UCSD-AML1 (cell line): ENCODE data around the gene AGPAT2.
A peak's percentile ranks its signal among the peaks of the same experiment; 100 is the strongest.

ENCODE experiments used
- DNase-seq: peaks from one replicate; lab custom pipeline; 2025; ENCODE audit not compliant: unreplicated experiment; lab: John Stamatoyannopoulos, UW

The AGPAT2 gene

DNA sequence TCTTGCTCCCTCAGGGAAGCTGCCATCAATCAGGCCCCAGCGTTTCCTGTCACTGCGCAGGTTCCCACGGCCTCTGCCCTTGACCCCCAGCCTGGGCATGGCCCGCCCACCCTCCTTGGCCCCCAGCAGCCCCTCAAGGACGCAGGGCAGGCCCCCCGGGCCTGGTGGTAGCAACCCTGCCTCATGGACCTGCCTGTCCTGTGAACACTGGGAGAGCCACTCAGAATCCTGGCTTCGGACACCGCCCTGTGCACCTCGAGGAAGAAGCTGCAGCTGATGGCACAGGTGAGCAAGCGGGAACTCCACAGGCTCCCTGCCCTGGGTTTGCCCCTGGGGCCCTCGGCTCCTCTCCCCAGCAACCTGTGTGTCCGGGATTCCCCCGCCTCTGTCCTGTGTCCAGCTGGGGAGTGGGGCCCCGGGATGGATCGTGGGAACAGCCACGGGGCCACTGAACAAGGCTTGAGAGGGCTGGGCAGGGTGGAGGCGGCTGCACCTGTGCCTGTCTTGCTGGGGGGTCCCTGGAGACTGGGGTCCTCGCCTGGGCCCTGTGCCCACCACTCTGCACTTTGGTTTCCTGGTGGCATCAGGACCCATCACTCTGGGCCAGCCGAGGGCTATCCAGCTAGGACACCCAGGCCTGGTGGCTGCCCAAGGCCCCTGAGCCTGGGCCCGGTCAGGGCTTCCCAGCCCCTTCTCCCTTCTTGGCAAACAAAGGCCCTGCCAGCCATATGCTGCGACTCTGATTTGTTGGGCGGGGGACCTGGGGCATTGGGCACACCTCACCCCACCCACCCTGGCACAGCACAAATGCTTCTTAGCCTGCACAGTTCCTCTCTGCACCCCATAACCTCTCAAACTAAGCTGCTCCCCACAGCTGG is 58.0 kb downstream of the AGPAT2 start:
- no peak for DNase-seq

DNA sequence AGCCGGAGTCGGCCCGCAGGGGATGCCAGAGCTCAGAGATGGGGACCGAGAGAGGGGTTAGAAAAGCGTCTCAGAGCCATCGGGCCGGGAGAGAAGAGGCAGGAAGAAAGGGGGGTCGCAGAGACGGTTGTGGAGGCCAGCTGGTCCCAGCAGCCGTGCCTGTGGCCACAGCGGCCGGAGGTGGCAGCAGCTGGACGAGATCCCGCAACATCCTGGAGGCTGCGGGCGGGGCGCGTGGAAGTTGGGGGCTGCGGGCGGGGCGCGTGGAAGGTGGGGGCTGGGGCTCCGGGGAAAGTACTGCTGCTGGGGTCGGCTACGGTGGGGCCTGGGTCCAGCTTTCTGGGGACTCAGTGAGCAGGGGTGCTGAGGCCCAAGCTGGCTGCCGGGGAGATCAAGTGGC is 59.0 kb downstream of the AGPAT2 start:
- peak; percentile 37 for DNase-seq

DNA sequence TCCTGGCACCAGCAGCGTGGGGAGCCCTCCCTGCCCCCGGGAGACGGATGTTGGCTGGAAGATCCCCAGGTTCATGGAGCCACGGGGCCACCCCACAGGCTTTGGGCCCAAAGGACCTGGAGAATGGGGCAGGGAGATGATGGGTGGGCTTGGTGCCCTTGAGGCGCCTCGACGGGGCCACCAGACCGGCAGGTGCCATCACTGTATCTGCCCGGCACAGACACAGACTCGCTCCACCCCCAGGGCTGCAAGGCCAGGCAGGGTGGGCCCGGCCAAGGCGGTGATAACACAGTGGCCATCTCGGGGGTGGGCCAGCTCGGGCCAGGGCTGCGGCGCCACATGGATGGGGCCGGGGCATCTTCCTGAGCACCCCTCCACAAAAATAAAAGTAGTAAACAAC is 59.6 kb downstream of the AGPAT2 start:
- no peak for DNase-seq

DNA sequence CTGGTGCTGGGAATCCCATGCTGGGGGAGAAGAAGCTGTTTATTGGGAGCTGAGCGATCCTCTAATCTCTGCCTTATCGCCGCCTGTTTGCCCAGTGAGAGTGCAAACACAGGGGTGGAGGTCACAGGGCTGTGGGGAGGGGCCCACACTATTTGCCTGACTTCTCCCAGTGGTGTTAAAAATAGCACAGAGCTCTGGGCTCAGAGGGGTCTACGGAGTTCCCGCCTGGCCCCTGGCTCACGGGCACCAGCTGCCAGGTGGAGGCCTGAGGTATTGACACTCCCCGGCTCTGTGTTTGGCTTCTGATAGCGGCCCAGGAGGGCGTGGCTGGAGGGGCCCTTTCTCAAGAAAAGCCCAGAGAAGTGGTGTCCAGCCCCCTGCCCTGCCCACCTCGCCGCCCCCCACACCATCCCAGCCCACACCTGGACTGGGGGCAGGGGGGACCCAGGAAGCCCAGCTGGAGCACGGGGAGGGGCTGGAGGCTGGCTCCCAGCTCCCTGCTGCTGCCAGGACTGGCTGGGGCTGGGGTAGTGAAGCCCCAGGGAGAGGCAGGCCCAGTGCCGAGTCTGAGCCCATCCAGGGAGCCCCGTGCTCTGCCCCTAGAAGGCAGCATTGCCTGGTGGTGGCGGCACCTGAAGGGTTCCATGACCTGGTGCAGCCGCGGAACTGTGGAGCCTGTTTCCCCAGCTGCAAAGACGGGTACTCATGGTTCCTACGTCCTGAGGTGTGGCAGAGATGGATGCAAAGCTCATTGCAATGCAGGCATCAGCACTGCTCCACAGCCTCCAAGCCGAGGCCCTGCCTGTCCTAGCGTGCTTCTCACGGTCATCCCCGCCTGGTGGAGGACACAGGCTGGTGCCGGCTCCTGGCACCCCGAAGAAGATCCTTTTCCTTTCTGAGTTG is 60.3 kb downstream of the AGPAT2 start:
- no peak for DNase-seq

- DNase-seq: no peak
Measured at GRCh38 chr9:136626066-136626725, 61.1 kb downstream of the AGPAT2 start.

GRCh38 chr9:136625101-136626065 is 61.9 kb downstream of the AGPAT2 start:
- DNase-seq: peak; percentile 44

DNA sequence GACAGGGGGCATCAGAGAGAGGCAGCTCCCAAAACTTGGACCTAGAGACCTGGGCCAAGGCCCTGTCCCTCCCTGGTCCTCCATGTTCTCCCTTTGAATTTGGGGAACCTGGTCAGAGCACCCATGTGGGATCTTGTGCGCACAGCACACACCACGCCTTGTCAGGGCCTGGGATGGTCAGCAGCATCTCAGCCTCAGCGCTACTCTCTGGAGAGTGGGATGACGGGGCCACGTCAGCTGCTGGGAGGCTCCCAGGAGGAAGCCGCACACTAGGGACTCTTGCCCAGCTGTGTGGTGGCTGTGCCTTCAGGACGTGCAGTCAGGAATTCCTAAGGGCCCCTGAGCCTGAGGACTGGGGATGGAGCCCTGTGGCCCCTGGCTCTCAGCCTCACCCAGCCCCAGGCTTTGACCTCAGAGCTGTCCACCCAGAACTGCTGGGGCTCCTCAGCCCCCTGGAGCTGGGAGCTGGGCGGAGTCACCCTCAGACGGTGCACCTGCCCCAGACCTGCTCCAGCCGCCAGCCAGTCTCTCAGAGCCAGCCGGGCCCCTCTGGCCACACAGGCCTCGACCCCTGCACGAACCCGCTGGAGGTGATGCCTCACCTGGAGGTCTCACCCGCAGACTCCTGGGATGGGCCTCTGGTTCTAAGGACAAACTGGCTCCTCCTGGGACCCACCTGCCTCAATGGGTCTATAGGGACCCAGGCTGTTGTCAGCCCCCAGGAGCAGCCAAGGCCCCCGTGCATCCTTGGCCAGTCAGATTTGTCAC is 62.9 kb downstream of the AGPAT2 start:
- DNase-seq: no peak

- no peak for DNase-seq
Measured at GRCh38 chr9:136623842-136624183, 63.4 kb downstream of the AGPAT2 start.
